Measurements from ENCODE around the gene MYMX.
A peak's percentile ranks its signal among the peaks of the same experiment; 100 is the strongest.

The MYMX gene

DNA sequence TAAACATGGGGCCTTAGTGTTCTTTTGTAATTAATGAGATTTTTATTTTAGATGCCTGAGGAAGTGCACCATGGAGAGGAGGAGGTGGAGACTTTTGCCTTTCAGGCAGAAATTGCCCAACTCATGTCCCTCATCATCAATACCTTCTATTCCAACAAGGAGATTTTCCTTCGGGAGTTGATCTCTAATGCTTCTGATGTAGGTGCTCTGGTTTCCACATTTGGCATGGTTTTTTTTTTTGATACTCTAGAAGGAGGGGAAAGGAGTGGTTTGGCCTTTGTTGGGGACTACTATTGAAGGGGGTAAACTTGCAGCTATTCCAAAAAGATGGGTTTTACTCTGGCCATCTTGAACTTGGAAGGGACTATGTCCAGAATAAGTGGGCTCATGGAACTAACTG is 31.9 kb downstream of the MYMX start:
- H3K4me3 ChIP-seq (ENCODE audit: low read depth, low read length), result peak overlapping the region; percentile 99
- no peak for DNase-seq (ENCODE audit: low read depth)
- TF ChIP-seq, protein P1, sequence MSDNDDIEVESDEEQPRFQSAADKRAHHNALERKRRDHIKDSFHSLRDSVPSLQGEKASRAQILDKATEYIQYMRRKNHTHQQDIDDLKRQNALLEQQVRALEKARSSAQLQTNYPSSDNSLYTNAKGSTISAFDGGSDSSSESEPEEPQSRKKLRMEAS (IDR thresholded peaks at IDR 0.05; ENCODE audit: low read depth, low read length), result no peak
- TF ChIP-seq MYC (IDR thresholded peaks at IDR 0.05; ENCODE audit: low read depth, low read length), result no peak
- TF ChIP-seq, protein P2, sequence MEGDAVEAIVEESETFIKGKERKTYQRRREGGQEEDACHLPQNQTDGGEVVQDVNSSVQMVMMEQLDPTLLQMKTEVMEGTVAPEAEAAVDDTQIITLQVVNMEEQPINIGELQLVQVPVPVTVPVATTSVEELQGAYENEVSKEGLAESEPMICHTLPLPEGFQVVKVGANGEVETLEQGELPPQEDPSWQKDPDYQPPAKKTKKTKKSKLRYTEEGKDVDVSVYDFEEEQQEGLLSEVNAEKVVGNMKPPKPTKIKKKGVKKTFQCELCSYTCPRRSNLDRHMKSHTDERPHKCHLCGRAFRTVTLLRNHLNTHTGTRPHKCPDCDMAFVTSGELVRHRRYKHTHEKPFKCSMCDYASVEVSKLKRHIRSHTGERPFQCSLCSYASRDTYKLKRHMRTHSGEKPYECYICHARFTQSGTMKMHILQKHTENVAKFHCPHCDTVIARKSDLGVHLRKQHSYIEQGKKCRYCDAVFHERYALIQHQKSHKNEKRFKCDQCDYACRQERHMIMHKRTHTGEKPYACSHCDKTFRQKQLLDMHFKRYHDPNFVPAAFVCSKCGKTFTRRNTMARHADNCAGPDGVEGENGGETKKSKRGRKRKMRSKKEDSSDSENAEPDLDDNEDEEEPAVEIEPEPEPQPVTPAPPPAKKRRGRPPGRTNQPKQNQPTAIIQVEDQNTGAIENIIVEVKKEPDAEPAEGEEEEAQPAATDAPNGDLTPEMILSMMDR (IDR thresholded peaks at IDR 0.05; ENCODE audit: low read depth, low read length), result no peak
- TF ChIP-seq POLR2A (IDR thresholded peaks at IDR 0.05; ENCODE audit: extremely low read depth, insufficient read length), result no peak

DNA sequence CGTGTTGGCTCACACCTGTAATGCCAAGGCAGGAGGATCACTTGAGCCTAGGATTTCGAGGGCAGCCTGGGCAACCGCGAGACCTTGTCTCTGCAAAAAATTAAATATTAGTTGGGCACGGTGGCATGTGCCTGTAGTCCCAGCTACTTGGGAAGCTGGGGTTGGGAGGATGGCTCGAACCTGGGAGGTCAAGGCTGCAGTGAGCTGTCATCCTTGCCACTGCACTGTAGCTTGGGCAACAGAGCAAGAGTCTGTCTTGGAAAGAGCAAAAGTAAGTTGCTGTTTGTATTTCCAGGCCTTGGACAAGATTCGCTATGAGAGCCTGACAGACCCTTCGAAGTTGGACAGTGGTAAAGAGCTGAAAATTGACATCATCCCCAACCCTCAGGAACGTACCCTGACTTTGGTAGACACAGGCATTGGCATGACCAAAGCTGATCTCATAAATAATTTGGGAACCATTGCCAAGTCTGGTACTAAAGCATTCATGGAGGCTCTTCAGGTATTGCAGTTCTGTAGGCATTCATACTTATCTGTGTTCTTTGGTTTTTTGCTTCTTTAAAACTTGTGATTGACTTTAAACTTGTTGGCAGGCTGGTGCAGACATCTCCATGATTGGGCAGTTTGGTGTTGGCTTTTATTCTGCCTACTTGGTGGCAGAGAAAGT is 32.5 kb downstream of the MYMX start:
- peak overlapping the region; percentile 99 for H3K4me3 ChIP-seq (ENCODE audit: low read depth, low read length)
- no peak for DNase-seq (ENCODE audit: low read depth)
- TF ChIP-seq, protein P1 (IDR thresholded peaks at IDR 0.05; ENCODE audit: low read depth, low read length), result no peak
- TF ChIP-seq, protein P2 (IDR thresholded peaks at IDR 0.05; ENCODE audit: low read depth, low read length), result no peak
- TF ChIP-seq POLR2A (IDR thresholded peaks at IDR 0.05; ENCODE audit: extremely low read depth, insufficient read length) (no peak), MYC (IDR thresholded peaks at IDR 0.05; ENCODE audit: low read depth, low read length) (no peak)

DNA sequence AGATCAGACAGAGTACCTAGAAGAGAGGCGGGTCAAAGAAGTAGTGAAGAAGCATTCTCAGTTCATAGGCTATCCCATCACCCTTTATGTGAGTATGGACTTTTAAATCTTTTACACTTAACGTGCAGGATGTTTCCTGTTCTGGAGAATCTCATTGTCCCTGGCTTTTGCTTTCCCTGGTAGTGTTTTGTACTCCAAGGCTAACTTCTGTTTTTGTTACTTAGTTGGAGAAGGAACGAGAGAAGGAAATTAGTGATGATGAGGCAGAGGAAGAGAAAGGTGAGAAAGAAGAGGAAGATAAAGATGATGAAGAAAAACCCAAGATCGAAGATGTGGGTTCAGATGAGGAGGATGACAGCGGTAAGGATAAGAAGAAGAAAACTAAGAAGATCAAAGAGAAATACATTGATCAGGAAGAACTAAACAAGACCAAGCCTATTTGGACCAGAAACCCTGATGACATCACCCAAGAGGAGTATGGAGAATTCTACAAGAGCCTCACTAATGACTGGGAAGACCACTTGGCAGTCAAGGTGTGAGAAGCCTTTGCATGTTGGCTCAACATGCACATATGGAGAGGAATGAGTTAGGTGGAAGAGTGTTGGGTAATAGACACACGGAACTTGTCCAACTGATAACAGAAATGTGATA is 33.5 kb downstream of the MYMX start:
- H3K4me3 ChIP-seq (ENCODE audit: low read depth, low read length), result peak overlapping the region; percentile 99
- no peak for DNase-seq (ENCODE audit: low read depth)
- no peak for TF ChIP-seq MYC (IDR thresholded peaks at IDR 0.05; ENCODE audit: low read depth, low read length)
- TF ChIP-seq, protein P1 (IDR thresholded peaks at IDR 0.05; ENCODE audit: low read depth, low read length), result no peak
- TF ChIP-seq, protein P2 (IDR thresholded peaks at IDR 0.05; ENCODE audit: low read depth, low read length), result no peak
- no peak for TF ChIP-seq POLR2A (IDR thresholded peaks at IDR 0.05; ENCODE audit: extremely low read depth, insufficient read length)

- H3K4me3 ChIP-seq (ENCODE audit: low read depth, low read length), result peak overlapping the region; percentile 34
- TF ChIP-seq MYC (IDR thresholded peaks at IDR 0.05; ENCODE audit: low read depth, low read length), result no peak
- TF ChIP-seq, protein P2 (IDR thresholded peaks at IDR 0.05; ENCODE audit: low read depth, low read length), result no peak
- TF ChIP-seq, protein P1 (IDR thresholded peaks at IDR 0.05; ENCODE audit: low read depth, low read length), result no peak
- TF ChIP-seq POLR2A (IDR thresholded peaks at IDR 0.05; ENCODE audit: extremely low read depth, insufficient read length), result no peak
- DNase-seq (ENCODE audit: low read depth), result no peak
Observed at GRCh38 chr6:44250718-44251123, 34.0 kb downstream of the MYMX start.

DNA sequence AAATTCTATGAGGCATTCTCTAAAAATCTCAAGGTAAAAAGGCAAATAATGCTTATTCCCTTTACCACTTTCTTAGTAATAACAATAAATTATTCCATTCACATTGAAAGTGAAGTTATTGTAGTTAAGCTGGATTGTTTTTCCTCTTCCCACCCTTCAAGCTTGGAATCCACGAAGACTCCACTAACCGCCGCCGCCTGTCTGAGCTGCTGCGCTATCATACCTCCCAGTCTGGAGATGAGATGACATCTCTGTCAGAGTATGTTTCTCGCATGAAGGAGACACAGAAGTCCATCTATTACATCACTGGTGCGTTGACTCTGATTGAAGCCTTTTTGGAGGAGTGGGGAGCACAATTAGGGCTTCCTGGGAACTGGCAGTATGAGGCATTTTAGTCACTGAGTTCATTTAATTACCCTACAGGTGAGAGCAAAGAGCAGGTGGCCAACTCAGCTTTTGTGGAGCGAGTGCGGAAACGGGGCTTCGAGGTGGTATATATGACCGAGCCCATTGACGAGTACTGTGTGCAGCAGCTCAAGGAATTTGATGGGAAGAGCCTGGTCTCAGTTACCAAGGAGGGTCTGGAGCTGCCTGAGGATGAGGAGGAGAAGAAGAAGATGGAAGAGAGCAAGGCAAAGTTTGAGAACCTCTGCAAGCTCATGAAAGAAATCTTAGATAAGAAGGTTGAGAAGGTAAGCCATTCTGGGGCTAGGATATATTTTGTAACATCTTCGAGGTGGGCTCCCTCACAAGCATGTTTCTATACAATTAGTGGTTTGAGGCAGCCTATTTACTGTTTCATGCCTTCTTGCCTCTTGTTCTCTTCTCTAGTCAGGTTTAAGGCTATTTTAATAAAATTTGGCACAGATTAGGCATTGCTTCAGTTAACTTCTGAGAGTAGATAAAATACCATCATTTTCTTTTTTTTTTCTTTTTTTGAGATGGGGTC is 35.1 kb downstream of the MYMX start:
- H3K4me3 ChIP-seq (ENCODE audit: low read depth, low read length), result no peak overlapping the region
- TF ChIP-seq, protein P1 (IDR thresholded peaks at IDR 0.05; ENCODE audit: low read depth, low read length), result no peak
- no peak for TF ChIP-seq MYC (IDR thresholded peaks at IDR 0.05; ENCODE audit: low read depth, low read length)
- TF ChIP-seq, protein P2 (IDR thresholded peaks at IDR 0.05; ENCODE audit: low read depth, low read length), result no peak
- no peak for TF ChIP-seq POLR2A (IDR thresholded peaks at IDR 0.05; ENCODE audit: extremely low read depth, insufficient read length)
- DNase-seq (ENCODE audit: low read depth), result no peak

Measured in NB4 (cell line).